NCI-H1092 treated with DMSO at 0.1 percent for 48 hours (cell line): Measurements from ENCODE around the gene SSX4.
"Not testable (repeated sequence)": the region's sequence is repeated elsewhere in the genome, so short reads cannot be mapped to it uniquely, and the experiment has no call there.

Source experiments
- DNase-seq: peaks from one replicate; lab custom pipeline; 2025; lab: John Stamatoyannopoulos, UW

The SSX4 gene, protein sequence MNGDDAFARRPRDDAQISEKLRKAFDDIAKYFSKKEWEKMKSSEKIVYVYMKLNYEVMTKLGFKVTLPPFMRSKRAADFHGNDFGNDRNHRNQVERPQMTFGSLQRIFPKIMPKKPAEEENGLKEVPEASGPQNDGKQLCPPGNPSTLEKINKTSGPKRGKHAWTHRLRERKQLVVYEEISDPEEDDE

DNA sequence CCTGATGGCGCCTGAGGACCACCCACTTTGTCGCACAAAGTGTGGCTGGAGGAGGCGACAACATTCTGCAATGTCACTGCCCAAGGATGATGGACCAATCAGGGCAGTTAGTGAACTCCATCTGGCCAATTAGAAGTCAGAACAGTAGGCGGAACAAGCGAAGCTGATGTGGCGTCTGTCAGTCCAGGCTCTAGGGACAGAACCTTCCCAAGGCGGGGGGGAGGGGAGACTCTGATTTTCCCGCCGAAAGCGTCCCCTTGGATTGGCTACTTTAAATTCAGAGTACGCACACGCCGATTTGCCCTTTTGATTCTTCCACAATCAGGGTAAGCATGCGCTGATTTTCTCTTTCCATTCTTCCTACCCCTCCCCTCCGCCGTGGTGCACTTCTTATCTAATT, at the start of gene SSX4:
Gene SSX4 (plus strand): TSS at position 301 of the 400 bp plus-strand sequence. CDS start 515 bp downstream, outside the sequence.
- not testable (repeated sequence) for DNase-seq

DNA sequence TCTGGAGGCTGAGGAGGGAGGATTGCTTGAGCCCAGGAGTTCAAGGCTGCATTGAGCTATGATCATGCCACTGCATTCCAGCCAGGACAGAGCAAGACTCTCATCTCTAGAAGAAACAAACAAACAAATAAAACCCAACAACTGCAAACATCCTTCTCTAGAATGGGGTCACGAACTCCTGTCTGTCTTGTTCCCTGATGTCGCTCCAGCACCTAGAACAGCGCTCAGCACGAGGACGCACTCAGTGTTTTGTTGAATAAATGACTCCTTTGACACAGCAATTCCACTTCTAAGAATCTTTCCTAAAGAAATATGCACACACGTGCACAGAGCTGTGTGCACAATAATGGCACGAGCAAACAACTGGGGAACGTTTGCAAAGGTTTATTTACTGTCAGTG, 37.3 kb upstream of the SSX4 start:
- not testable (repeated sequence) for DNase-seq

DNA sequence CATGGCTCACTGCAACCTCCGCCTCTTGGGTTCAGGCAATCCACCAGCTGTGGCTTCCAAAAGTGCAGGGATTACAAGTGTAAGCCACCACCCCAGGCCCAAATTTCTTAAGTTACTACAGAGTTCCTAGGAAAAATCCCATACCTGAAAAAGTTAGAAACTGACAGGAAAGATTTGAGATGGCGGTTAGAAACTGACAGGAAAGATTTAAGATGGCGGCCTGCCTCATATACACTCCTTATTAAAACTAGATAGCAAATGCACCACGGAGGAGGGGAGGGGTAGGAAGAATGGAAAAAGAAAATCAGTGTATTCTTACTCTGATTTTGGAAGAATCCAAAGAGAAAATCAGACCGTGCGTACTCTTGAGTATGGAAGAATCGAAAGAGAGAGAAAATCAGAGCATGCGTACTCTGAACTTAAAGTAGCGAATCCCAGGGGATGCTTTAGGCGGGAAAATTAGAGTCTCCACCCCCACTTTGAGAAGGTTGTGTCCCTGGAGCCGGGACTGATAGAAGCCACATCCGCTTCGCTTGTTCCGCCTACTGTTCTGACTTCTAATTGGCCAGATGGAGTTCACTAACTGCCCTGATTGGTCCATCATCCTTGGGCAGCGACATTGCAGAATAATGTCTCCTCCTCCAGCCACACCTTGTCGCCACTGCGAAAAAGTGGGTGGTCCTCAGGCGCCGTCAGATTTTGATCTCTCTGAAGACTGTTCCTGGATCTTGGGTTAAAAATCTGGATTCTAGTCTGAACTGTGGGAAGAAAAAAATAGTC, 26.8 kb upstream of the SSX4 start, which contains the start of gene SSX3:
Gene SSX3 (minus strand): TSS at position 389 of the 780 bp plus-strand sequence. CDS start 1,454 bp downstream, outside the sequence.
- not testable (repeated sequence) for DNase-seq

DNA sequence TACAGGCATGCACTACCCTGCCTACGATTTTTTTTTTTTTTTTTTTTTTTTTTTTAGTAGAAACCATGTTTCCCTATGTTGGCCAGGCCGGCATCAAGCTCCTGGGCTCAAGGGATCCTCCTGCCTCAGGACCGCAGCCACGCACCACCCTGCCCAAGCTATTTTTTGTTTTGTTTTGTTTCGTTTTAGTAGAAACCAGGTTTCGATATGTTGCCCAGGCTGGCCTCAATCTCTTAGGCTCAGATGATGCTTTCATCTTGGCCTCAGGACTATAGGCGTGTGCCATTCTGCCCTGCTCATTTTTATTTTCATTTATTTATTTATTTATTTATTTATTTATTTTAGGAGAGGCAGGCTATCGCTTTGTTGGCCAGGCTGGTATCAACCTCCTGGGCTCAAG, 25.7 kb upstream of the SSX4 start:
- DNase-seq = no peak

DNA sequence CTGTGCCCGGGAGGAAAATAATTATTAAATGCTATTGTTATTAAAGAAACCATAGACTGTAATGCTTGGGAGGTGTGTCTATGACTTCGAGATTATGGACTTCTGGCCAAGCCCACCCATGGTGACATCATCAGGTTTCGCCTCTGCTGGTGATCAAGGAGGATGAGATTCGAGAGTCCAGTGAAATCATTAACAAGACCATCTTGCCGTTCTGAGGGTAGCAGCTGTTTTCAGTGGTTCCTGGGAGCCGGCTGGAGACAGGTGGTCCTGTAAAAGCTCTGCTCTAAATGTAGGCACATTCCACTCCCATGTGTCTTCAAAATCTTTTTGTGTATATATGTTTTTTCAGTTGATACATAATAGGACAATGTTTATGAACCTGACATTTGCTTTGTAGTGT, 24.1 kb upstream of the SSX4 start:
- not testable (repeated sequence) for DNase-seq

DNA sequence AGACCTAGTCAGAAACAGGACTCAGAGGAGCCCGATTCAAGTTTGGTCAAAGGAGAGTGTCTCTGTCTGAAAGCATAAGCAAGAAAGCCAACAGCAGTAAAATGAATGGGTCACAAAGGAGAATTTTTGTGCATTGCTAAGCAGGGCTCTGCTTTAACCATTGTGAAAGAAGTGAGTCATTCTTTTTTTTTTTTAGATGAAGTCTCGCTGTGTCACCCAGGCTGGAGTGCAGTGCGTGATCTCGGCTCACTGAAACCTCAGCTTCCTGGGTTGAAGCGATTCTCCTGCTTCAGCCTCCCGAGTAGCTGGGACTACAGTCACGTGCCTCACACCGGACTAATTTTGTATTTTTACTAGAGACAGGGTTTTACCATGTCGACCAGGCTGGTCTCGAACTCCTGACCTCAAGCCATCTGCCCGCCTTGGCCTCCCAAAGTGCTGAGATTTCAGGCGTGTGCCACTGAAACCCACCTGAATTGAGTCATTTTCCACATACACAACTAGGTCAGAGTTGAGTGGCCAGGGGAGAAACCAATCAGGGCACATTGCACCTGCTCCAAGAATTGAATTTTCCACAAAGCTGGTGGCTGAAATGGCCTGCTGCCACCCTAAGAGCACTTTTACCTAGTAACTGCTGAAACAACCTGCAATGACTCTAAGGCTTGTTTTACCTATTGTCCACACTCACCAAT, 15.5 kb upstream of the SSX4 start:
- DNase-seq = not testable (repeated sequence)

DNA sequence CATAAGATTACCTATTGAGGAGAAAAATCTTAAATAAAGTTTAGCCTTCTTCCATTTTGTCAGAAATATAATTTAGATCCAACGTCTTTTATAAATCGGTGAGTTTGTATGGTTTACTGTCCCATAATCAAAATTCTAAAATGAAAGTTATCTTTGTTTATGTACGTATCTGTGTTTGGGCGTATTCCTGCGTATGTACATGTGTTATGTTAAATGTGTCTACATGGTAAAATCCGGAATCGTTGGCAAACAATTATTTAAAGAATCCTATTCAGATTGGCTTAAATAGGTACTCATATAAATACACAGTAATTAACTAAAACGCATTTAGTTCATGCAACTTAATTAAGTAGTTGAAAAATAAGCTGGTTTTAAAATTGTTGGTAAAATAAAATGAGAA, 12.9 kb upstream of the SSX4 start:
- not testable (repeated sequence) for DNase-seq

DNA sequence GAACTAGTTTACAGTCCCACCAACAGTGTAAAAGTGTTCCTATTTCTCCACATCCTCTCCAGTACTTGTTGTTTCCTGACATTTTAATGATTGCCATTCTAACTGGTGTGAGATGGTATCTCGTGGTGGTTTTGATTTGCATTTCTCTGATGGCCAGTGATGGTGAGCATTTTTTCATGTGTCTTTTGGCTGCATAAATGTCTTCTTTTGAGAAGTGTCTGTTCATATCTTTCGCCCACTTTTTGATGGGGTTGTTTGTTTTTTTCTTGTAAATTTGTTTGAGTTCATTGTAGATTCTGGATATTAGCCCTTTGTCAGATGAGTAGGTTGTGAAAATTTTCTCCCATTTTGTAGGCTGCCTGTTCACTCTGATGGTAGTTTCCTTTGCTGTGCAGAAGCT, 13.6 kb downstream of the SSX4 start:
- DNase-seq = not testable (repeated sequence)

DNA sequence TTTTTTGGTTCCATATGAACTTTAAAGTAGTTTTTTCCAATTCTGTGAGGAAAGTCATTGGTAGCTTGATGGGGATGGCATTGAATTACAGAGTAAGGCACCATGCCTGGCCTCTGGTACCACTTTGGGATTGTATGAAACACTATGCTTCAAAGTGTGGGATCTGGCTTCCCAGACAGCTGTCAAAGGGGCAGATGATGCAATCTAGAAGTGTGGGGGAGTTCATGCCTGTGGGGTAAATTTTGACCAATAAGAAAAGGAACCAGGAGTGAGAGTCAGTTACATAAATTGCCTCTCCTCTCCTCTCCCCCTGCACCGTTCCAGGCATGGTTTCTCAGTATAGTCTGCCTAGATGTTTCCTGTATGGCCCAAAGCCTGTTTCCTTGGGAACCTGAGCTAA, 14.5 kb downstream of the SSX4 start:
- not testable (repeated sequence) for DNase-seq

DNA sequence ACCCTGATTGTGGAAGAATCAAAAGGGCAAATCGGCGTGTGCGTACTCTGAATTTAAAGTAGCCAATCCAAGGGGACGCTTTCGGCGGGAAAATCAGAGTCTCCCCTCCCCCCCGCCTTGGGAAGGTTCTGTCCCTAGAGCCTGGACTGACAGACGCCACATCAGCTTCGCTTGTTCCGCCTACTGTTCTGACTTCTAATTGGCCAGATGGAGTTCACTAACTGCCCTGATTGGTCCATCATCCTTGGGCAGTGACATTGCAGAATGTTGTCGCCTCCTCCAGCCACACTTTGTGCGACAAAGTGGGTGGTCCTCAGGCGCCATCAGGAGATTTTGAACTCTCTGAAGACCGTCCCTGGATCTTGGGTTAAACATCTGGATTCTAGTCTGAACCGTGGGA, 28.5 kb downstream of the SSX4 start, which contains the start of gene SSX4B:
Gene SSX4B (minus strand): TSS at position 101 of the 400 bp plus-strand sequence. CDS start 588 bp downstream, outside the sequence.
- DNase-seq = not testable (repeated sequence)

DNA sequence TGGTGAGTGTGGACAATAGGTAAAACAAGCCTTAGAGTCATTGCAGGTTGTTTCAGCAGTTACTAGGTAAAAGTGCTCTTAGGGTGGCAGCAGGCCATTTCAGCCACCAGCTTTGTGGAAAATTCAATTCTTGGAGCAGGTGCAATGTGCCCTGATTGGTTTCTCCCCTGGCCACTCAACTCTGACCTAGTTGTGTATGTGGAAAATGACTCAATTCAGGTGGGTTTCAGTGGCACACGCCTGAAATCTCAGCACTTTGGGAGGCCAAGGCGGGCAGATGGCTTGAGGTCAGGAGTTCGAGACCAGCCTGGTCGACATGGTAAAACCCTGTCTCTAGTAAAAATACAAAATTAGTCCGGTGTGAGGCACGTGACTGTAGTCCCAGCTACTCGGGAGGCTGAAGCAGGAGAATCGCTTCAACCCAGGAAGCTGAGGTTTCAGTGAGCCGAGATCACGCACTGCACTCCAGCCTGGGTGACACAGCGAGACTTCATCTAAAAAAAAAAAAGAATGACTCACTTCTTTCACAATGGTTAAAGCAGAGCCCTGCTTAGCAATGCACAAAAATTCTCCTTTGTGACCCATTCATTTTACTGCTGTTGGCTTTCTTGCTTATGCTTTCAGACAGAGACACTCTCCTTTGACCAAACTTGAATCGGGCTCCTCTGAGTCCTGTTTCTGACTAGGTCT, 43.8 kb downstream of the SSX4 start:
- DNase-seq = not testable (repeated sequence)

DNA sequence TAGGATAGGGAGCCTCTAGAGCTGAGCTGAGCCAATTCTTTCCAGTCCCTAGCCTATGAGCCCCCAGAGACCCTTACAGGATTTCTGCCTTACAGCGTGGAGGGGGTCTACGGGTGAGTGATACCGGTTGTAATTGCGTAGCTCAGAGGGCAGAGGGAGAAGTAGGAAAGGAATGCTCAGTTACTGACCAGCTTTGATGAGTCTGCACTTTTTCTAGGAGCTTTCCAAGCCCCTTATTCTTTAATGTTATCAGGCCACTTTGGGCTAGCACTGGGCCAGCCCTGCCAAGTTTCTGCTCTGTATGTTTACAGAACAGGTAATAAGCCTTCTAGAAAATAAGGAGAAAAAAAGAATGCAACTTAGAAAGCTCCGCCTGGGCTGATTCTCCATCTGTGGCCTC, 46.3 kb downstream of the SSX4 start:
- not testable (repeated sequence) for DNase-seq

DNA sequence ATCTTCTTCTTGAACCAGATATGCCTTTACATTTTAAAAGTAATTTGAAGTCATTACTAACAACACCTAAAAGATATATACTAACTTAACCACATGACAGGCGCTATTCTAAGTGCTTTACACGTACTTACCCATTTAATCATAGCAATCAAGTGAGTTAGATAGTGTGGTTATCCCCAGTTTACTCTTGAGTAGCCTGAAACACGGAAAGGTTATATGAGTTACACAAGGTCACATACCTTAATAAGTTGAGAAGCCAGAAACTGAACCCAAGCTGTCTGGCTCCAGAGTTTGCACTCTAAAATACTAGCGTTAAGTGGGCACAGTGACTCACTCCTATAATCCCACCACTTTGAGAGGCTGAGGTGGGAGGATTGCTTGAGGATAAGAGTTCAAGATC, 46.8 kb downstream of the SSX4 start:
- DNase-seq = not testable (repeated sequence)

DNA sequence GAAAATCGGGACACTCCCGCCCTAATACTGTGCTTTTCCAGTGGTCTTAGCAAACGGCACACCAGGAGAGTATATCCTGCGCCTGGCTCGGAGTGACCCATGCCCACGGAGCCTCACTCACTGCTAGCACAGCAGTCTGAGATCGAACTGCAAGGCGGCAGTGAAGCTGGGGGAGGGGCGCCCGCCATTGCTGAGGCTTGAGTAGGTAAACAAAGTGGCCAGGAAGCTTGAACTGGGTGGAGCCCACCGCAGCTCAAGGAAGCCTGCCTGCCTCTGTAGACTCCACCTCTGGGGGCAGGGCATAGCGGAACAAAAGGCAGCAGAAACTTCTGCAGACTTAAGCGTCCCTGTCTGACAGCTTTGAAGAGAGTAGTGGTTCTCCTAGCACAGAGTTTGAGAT, 50.4 kb downstream of the SSX4 start:
- not testable (repeated sequence) for DNase-seq
